Fibroblast of mammary gland (primary cell): ENCODE results near the gene IGF2.

Experiments
- DNase-seq: peaks from one replicate; pipeline ENCODE4 v3.0.0-alpha.2; 2010; ENCODE audit warnings: low read depth
- H3K4me3 ChIP-seq: 2 replicates; pipeline ENCODE4 v1.5.1; 2011; ENCODE audit warnings: low read depth, mild to moderate bottlenecking, low read length, moderate library complexity; ENCODE audit not compliant: control insufficient read depth
- TF ChIP-seq, protein P1 (sequence below): conservative IDR thresholded peaks from 2 replicates; pipeline ENCODE4 v1.5.1; 2011; ENCODE audit warnings: low read depth, low read length, inconsistent platforms; ENCODE audit not compliant: control insufficient read depth, insufficient read depth

The IGF2 gene

GRCh38 chr11:2165571-2165970 lies 26.4 kb upstream of the IGF2 start:
- no peak overlapping the region for H3K4me3 ChIP-seq
- DNase-seq = no peak
- TF ChIP-seq, protein P1, sequence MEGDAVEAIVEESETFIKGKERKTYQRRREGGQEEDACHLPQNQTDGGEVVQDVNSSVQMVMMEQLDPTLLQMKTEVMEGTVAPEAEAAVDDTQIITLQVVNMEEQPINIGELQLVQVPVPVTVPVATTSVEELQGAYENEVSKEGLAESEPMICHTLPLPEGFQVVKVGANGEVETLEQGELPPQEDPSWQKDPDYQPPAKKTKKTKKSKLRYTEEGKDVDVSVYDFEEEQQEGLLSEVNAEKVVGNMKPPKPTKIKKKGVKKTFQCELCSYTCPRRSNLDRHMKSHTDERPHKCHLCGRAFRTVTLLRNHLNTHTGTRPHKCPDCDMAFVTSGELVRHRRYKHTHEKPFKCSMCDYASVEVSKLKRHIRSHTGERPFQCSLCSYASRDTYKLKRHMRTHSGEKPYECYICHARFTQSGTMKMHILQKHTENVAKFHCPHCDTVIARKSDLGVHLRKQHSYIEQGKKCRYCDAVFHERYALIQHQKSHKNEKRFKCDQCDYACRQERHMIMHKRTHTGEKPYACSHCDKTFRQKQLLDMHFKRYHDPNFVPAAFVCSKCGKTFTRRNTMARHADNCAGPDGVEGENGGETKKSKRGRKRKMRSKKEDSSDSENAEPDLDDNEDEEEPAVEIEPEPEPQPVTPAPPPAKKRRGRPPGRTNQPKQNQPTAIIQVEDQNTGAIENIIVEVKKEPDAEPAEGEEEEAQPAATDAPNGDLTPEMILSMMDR = no peak

- H3K4me3 ChIP-seq = no peak overlapping the region
- DNase-seq = no peak
- TF ChIP-seq, protein P1 = no peak
These were observed 25.8 kb upstream of the IGF2 start for GRCh38 chr11:2164861-2165555.

- H3K4me3 ChIP-seq = no peak overlapping the region
- DNase-seq = no peak
- TF ChIP-seq, protein P1 = no peak
These were observed 24.9 kb upstream of the IGF2 start for GRCh38 chr11:2164081-2164480.

DNA sequence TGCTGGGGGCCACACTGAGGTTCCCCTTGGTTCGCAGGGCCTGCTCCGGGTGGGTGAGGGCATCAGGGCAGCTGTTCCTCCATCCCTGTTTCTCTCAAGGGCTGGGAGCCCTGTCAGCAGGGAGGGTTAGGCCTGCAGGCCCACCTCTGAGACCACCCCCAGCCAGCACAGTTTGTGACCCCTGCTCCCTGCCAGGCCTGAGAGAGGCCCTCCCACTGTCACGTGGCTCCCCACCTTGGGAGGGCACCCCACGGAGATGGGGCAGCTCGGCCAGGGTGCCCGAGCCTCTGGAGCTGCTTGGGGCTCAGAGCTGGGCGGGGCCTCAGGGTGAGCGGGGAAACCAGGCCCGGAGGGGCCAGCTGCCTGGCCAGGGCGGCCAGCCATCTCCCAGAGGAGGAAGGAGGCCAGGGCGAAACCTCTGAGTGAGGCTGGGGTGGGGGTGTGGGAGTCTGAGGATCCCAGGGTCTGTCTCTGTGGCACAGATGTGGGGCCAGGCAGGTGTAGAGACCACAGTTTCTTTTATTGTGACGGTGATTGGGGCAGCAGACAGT lies 24.3 kb upstream of the IGF2 start:
- TF ChIP-seq, protein P1 = no peak
- DNase-seq = no peak
- H3K4me3 ChIP-seq = no peak overlapping the region

GRCh38 chr11:2160736-2161259 lies 21.6 kb upstream of the IGF2 start, which contains the start of gene INS:
INS (minus strand) TSS chr11:2161209; CDS start chr11:2160971, 238 bp downstream.
- DNase-seq = no peak
- TF ChIP-seq, protein P1 = no peak
- no peak within 1 kb of the TSS for H3K4me3 ChIP-seq

- no peak for DNase-seq
- TF ChIP-seq, protein P1 = no peak
- H3K4me3 ChIP-seq = no peak overlapping the region
These were observed 20.6 kb upstream of the IGF2 start for GRCh38 chr11:2159536-2160413.
